MM.1S (cell line): Measurements from ENCODE around the gene PRICKLE1.

ENCODE experiments used
- EZH2phosphoT487 ChIP-seq: fragments of 300-600 bp; sonication (generic); IDR thresholded peaks from 2 replicates; pipeline ENCODE4 v1.6.1; 2018; ENCODE audit warnings: antibody characterized with exemption, low read length
- TF ChIP-seq, protein P1 (sequence below): fragments of 300-600 bp; sonication (generic); IDR thresholded peaks from 2 replicates; pipeline ENCODE4 v1.5.1; 2016; ENCODE audit warnings: antibody characterized with exemption, low read length, mixed read lengths

DNA sequence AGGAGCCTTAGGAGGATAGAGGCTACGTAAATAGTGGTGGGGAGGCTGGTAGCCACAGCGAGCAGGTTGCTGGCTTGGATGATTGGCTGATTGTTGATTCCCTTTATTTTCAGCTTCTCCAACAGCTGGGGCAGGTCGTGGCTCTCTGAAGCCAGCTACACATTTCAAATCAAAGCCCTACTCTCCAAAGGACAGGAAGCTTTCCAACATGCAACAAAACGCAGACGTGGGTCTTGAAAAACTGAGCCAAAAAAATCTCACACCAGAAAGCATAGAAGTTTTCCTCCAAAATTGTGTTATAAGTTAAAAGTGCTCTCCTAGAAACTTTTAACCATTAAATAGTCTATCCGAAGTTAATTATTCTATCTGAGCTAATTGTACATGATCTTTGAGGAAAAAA, 37.6 kb upstream of the PRICKLE1 start:
- TF ChIP-seq, protein P1, sequence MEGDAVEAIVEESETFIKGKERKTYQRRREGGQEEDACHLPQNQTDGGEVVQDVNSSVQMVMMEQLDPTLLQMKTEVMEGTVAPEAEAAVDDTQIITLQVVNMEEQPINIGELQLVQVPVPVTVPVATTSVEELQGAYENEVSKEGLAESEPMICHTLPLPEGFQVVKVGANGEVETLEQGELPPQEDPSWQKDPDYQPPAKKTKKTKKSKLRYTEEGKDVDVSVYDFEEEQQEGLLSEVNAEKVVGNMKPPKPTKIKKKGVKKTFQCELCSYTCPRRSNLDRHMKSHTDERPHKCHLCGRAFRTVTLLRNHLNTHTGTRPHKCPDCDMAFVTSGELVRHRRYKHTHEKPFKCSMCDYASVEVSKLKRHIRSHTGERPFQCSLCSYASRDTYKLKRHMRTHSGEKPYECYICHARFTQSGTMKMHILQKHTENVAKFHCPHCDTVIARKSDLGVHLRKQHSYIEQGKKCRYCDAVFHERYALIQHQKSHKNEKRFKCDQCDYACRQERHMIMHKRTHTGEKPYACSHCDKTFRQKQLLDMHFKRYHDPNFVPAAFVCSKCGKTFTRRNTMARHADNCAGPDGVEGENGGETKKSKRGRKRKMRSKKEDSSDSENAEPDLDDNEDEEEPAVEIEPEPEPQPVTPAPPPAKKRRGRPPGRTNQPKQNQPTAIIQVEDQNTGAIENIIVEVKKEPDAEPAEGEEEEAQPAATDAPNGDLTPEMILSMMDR = no peak
- TF ChIP-seq EZH2phosphoT487 = no peak
